Ishikawa (cell line): ENCODE data around the gene CTXN1.

ENCODE experiments used
- CEBPB ChIP-seq: IDR thresholded peaks from 2 replicates; pipeline ENCODE4 v1.6.1; 2012
- CREB1 ChIP-seq: IDR thresholded peaks from 2 replicates; pipeline ENCODE4 v1.6.1; 2012; ENCODE audit warnings: low read depth
- EGR1 ChIP-seq: IDR thresholded peaks from 2 replicates; pipeline ENCODE4 v1.6.1; 2012
- EP300 ChIP-seq: IDR thresholded peaks from 2 replicates; pipeline ENCODE4 v1.6.1; 2012; ENCODE audit warnings: borderline replicate concordance
- FOXM1 ChIP-seq: IDR thresholded peaks from 2 replicates; pipeline ENCODE4 v1.6.1; 2012; ENCODE audit warnings: low read depth, borderline replicate concordance
- MAX ChIP-seq: IDR thresholded peaks from 2 replicates; pipeline ENCODE4 v1.6.1; 2012
- NFIC ChIP-seq: IDR thresholded peaks from 2 replicates; pipeline ENCODE4 v1.6.1; 2012
- RAD21 ChIP-seq: IDR thresholded peaks from 2 replicates; pipeline ENCODE4 v1.6.1; 2012; ENCODE audit warnings: low read depth
- REST ChIP-seq: IDR thresholded peaks from 2 replicates; pipeline ENCODE4 v1.6.1; 2012; ENCODE audit warnings: low read depth, mild to moderate bottlenecking
- TAF1 ChIP-seq: IDR thresholded peaks from 2 replicates; pipeline ENCODE4 v1.6.1; 2012; ENCODE audit warnings: low read depth, mild to moderate bottlenecking
- TCF12 ChIP-seq: IDR thresholded peaks from 2 replicates; pipeline ENCODE4 v1.6.1; 2012; ENCODE audit warnings: low read depth
- TEAD4 ChIP-seq: IDR thresholded peaks from 2 replicates; pipeline ENCODE4 v1.6.1; 2012
- YY1 ChIP-seq: IDR thresholded peaks from 2 replicates; pipeline ENCODE4 v1.6.1; 2012; ENCODE audit warnings: low read depth
- ZBTB7A ChIP-seq: IDR thresholded peaks from 2 replicates; pipeline ENCODE4 v1.6.1; 2012; ENCODE audit warnings: low read depth
- TF ChIP-seq, protein P1 (sequence below): IDR thresholded peaks from 2 replicates; pipeline ENCODE4 v1.6.1; 2012

The CTXN1 gene

GRCh38 chr19:7900401-7900870 lies 25.5 kb downstream of the CTXN1 start:
- TF ChIP-seq MAX, result no peak
- no peak for TF ChIP-seq TEAD4
- TF ChIP-seq CREB1, result no peak
- TF ChIP-seq YY1, result no peak
- TF ChIP-seq TAF1, result no peak
- no peak for TF ChIP-seq ZBTB7A
- no peak for TF ChIP-seq EGR1
- no peak for TF ChIP-seq NFIC
- no peak for TF ChIP-seq REST
- no peak for TF ChIP-seq FOXM1
- TF ChIP-seq CEBPB, result no peak

- TF ChIP-seq CREB1 (no peak), EP300 (no peak), FOXM1 (no peak), REST (no peak), MAX (no peak), ZBTB7A (no peak), TCF12 (no peak), RAD21 (no peak)
Measured at GRCh38 chr19:7899751-7900378, 26.1 kb downstream of the CTXN1 start.

GRCh38 chr19:7898967-7899366 lies 27.0 kb downstream of the CTXN1 start:
- TF ChIP-seq TEAD4, result no peak
- TF ChIP-seq ZBTB7A, result no peak
- no peak for TF ChIP-seq EP300
- no peak for TF ChIP-seq FOXM1
- TF ChIP-seq MAX, result no peak
- no peak for TF ChIP-seq TAF1
- TF ChIP-seq TCF12, result no peak
- TF ChIP-seq YY1, result no peak
- no peak for TF ChIP-seq CREB1
- TF ChIP-seq NFIC, result no peak
- TF ChIP-seq REST, result no peak
- TF ChIP-seq CEBPB, result no peak
- TF ChIP-seq, protein P1, sequence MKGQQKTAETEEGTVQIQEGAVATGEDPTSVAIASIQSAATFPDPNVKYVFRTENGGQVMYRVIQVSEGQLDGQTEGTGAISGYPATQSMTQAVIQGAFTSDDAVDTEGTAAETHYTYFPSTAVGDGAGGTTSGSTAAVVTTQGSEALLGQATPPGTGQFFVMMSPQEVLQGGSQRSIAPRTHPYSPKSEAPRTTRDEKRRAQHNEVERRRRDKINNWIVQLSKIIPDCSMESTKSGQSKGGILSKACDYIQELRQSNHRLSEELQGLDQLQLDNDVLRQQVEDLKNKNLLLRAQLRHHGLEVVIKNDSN, result no peak
- TF ChIP-seq RAD21, result no peak
- no peak for TF ChIP-seq EGR1

GRCh38 chr19:7897292-7897691 lies 28.6 kb downstream of the CTXN1 start:
- TF ChIP-seq EGR1 (no peak), CREB1 (no peak), ZBTB7A (no peak), FOXM1 (no peak), TEAD4 (no peak), REST (no peak), MAX (no peak), YY1 (no peak), CEBPB (no peak), NFIC (no peak), EP300 (no peak), RAD21 (no peak), TCF12 (no peak), TAF1 (no peak)
- TF ChIP-seq, protein P1, result no peak
